Stimulated activated naive CD8-positive, alpha-beta T cell treated with anti-CD3 and anti-CD28 coated beads, Interleukin-15, Interleukin-2, amounts not matched to agents 100 ng/mL and 50 ng/mL, for 24 hours (primary cell): Measurements from ENCODE around the gene ASTN2.

ENCODE experiments used
- H3K27ac Mint-ChIP-seq: one replicate; pipeline ENCODE4 v1.8.0; 2021; ENCODE audit warnings: mild to moderate bottlenecking, mixed read lengths
- H3K27me3 Mint-ChIP-seq: one replicate; pipeline ENCODE4 v1.8.0; 2021; ENCODE audit warnings: mixed read lengths
- H3K36me3 Mint-ChIP-seq: one replicate; pipeline ENCODE4 v1.8.0; 2021; ENCODE audit warnings: low read depth, mixed read lengths
- H3K4me1 Mint-ChIP-seq: one replicate; pipeline ENCODE4 v1.8.0; 2021; ENCODE audit warnings: low read depth, mixed read lengths
- H3K4me3 Mint-ChIP-seq: one replicate; pipeline ENCODE4 v1.8.0; 2021; ENCODE audit warnings: mild to moderate bottlenecking, mixed read lengths
- H3K9me3 Mint-ChIP-seq: one replicate; pipeline ENCODE4 v1.8.0; 2021; ENCODE audit warnings: mixed read lengths

Gene ASTN2

GRCh38 chr9:117427357-117427913 lies 12.6 kb upstream of the ASTN2 start:
- peaks cover 9% of the 10 kb centered on the region for H3K27me3 Mint-ChIP-seq
- H3K4me3 Mint-ChIP-seq, result no peak overlapping the region
- H3K4me1 Mint-ChIP-seq, result no peaks in the 10 kb centered on the region
- no peaks in the 10 kb centered on the region for H3K36me3 Mint-ChIP-seq
- no peak overlapping the region for H3K27ac Mint-ChIP-seq
- peaks cover 4% of the 10 kb centered on the region for H3K9me3 Mint-ChIP-seq

- no peaks in the 10 kb centered on the region for H3K4me1 Mint-ChIP-seq
- peaks cover 9% of the 10 kb centered on the region for H3K27me3 Mint-ChIP-seq
- H3K27ac Mint-ChIP-seq, result no peak overlapping the region
- no peaks in the 10 kb centered on the region for H3K36me3 Mint-ChIP-seq
- H3K4me3 Mint-ChIP-seq, result no peak overlapping the region
- H3K9me3 Mint-ChIP-seq, result peaks cover 4% of the 10 kb centered on the region
Observed at GRCh38 chr9:117425566-117425965, 10.7 kb upstream of the ASTN2 start.

GRCh38 chr9:117424291-117424690 lies 9.4 kb upstream of the ASTN2 start:
- Mint-ChIP-seq H3K27me3 (peaks cover 5% of the 10 kb centered on the region), H3K27ac (no peak overlapping the region), H3K9me3 (no peaks in the 10 kb centered on the region), H3K4me3 (no peak overlapping the region), H3K4me1 (no peaks in the 10 kb centered on the region), H3K36me3 (no peaks in the 10 kb centered on the region)

- H3K27me3 Mint-ChIP-seq, result peaks cover 12% of the 10 kb centered on the region
- no peaks in the 10 kb centered on the region for H3K4me1 Mint-ChIP-seq
- H3K27ac Mint-ChIP-seq, result no peak overlapping the region
- no peak overlapping the region for H3K4me3 Mint-ChIP-seq
- H3K9me3 Mint-ChIP-seq, result no peaks in the 10 kb centered on the region
- no peaks in the 10 kb centered on the region for H3K36me3 Mint-ChIP-seq
Observed at GRCh38 chr9:117418111-117418510, 3.3 kb upstream of the ASTN2 start.

GRCh38 chr9:117416856-117417255 lies 2.0 kb upstream of the ASTN2 start:
- Mint-ChIP-seq H3K4me3 (no peak overlapping the region), H3K27me3 (peaks cover 22% of the 10 kb centered on the region), H3K9me3 (no peaks in the 10 kb centered on the region), H3K36me3 (no peaks in the 10 kb centered on the region), H3K4me1 (no peaks in the 10 kb centered on the region), H3K27ac (no peak overlapping the region)

GRCh38 chr9:117415358-117415914 lies 579 bp upstream of the ASTN2 start:
- no peaks in the 10 kb centered on the region for H3K4me1 Mint-ChIP-seq
- no peak overlapping the region for H3K27ac Mint-ChIP-seq
- no peaks in the 10 kb centered on the region for H3K36me3 Mint-ChIP-seq
- H3K9me3 Mint-ChIP-seq, result no peaks in the 10 kb centered on the region
- no peak overlapping the region for H3K4me3 Mint-ChIP-seq
- peaks cover 32% of the 10 kb centered on the region for H3K27me3 Mint-ChIP-seq

- peaks cover 38% of the 10 kb centered on the region for H3K27me3 Mint-ChIP-seq
- no peak overlapping the region for H3K27ac Mint-ChIP-seq
- H3K36me3 Mint-ChIP-seq, result no peaks in the 10 kb centered on the region
- H3K4me3 Mint-ChIP-seq, result no peak overlapping the region
- H3K4me1 Mint-ChIP-seq, result no peaks in the 10 kb centered on the region
- peaks cover 4% of the 10 kb centered on the region for H3K9me3 Mint-ChIP-seq
Observed at GRCh38 chr9:117414220-117414905, 494 bp downstream of the ASTN2 start.

- Mint-ChIP-seq H3K27me3 (peaks cover 38% of the 10 kb centered on the region), H3K27ac (no peak overlapping the region)
Observed at GRCh38 chr9:117413346-117414219, 1.3 kb downstream of the ASTN2 start.

GRCh38 chr9:117412841-117413240 lies 2.0 kb downstream of the ASTN2 start:
- no peaks in the 10 kb centered on the region for H3K4me1 Mint-ChIP-seq
- no peaks in the 10 kb centered on the region for H3K36me3 Mint-ChIP-seq
- no peak overlapping the region for H3K4me3 Mint-ChIP-seq
- H3K9me3 Mint-ChIP-seq, result peaks cover 4% of the 10 kb centered on the region
- H3K27ac Mint-ChIP-seq, result no peak overlapping the region
- peaks cover 38% of the 10 kb centered on the region for H3K27me3 Mint-ChIP-seq

More at GRCh38 chr9:117413346-117414219, 1.3 kb downstream of the ASTN2 start:
- no peaks in the 10 kb centered on the region for H3K36me3 Mint-ChIP-seq
- H3K9me3 Mint-ChIP-seq, result peaks cover 4% of the 10 kb centered on the region
- no peaks in the 10 kb centered on the region for H3K4me1 Mint-ChIP-seq
- no peak overlapping the region for H3K4me3 Mint-ChIP-seq

- no peaks in the 10 kb centered on the region for H3K36me3 Mint-ChIP-seq
- H3K4me3 Mint-ChIP-seq, result no peak overlapping the region
- no peak overlapping the region for H3K27ac Mint-ChIP-seq
- peaks cover 38% of the 10 kb centered on the region for H3K27me3 Mint-ChIP-seq
- peaks cover 4% of the 10 kb centered on the region for H3K9me3 Mint-ChIP-seq
- no peaks in the 10 kb centered on the region for H3K4me1 Mint-ChIP-seq
Observed at GRCh38 chr9:117412006-117412715, 2.7 kb downstream of the ASTN2 start.

GRCh38 chr9:117411547-117411946 lies 3.3 kb downstream of the ASTN2 start:
- H3K4me3 Mint-ChIP-seq, result no peak overlapping the region
- H3K4me1 Mint-ChIP-seq, result no peaks in the 10 kb centered on the region
- peaks cover 39% of the 10 kb centered on the region for H3K27me3 Mint-ChIP-seq
- H3K36me3 Mint-ChIP-seq, result no peaks in the 10 kb centered on the region
- H3K27ac Mint-ChIP-seq, result no peak overlapping the region
- H3K9me3 Mint-ChIP-seq, result peaks cover 4% of the 10 kb centered on the region

GRCh38 chr9:117409321-117409720 lies 5.5 kb downstream of the ASTN2 start:
- H3K4me1 Mint-ChIP-seq, result no peaks in the 10 kb centered on the region
- H3K27me3 Mint-ChIP-seq, result peaks cover 42% of the 10 kb centered on the region

GRCh38 chr9:117407436-117408022 lies 7.3 kb downstream of the ASTN2 start:
- Mint-ChIP-seq H3K27me3 (peaks cover 27% of the 10 kb centered on the region), H3K36me3 (no peaks in the 10 kb centered on the region), H3K27ac (no peak overlapping the region), H3K9me3 (peaks cover 4% of the 10 kb centered on the region), H3K4me3 (no peak overlapping the region), H3K4me1 (no peaks in the 10 kb centered on the region)

More at GRCh38 chr9:117409321-117409720, 5.5 kb downstream of the ASTN2 start:
- Mint-ChIP-seq H3K4me3 (no peak overlapping the region), H3K9me3 (peaks cover 4% of the 10 kb centered on the region), H3K27ac (no peak overlapping the region), H3K36me3 (no peaks in the 10 kb centered on the region)
